Stomach (tissue), 4 donors: Measurements from ENCODE around the gene CYGB.

Experiments used
- CTCF ChIP-seq, 7 experiments: fragments of 450-650 bp in 4 of 7; fragments of 200-600 bp in 3 of 7; sonication (generic) in 3 of 7; IDR thresholded peaks; one replicate each; pipeline ENCODE4 v1.5.1; 2016 to 2019; ENCODE audit warnings: antibody characterized with exemption in 7 of 7, control low read depth in 2 of 7, mild to moderate bottlenecking in 1 of 7
- EP300 ChIP-seq: sonication (generic); formaldehyde crosslinking; IDR thresholded peaks from one replicate; pipeline ENCODE4 v1.6.1; 2017; ENCODE audit warnings: antibody characterized with exemption
- POLR2A ChIP-seq, 4 donors: fragments of 450-650 bp; IDR thresholded peaks; one replicate each; pipeline ENCODE4 v1.6.1; 2016; ENCODE audit warnings: antibody characterized with exemption in 4 of 4, control low read depth in 2 of 4, mild to moderate bottlenecking in 1 of 4, moderate library complexity in 1 of 4
- POLR2AphosphoS5 ChIP-seq, 3 donors: sonication (generic); formaldehyde crosslinking; IDR thresholded peaks; one replicate each; pipeline ENCODE4 v1.6.1; 2016; ENCODE audit warnings: antibody characterized with exemption in 3 of 3

GRCh38 chr17:76570877-76571471, 33.5 kb upstream of the CYGB start:
- TF ChIP-seq EP300 (no peak), POLR2A (IDR thresholded peaks at IDR 0.05) (no peak), CTCF (IDR thresholded peaks at IDR 0.05) (no peak), POLR2AphosphoS5 (IDR thresholded peaks at IDR 0.05) (no peak)
